EH (cell line): Measurements from ENCODE around the gene DCTD.

Source experiments
- DNase-seq: peaks from one replicate; pipeline ENCODE4 v3.0.0-alpha.2; 2015; ENCODE audit warnings: low read depth

DCTD gene

DNA sequence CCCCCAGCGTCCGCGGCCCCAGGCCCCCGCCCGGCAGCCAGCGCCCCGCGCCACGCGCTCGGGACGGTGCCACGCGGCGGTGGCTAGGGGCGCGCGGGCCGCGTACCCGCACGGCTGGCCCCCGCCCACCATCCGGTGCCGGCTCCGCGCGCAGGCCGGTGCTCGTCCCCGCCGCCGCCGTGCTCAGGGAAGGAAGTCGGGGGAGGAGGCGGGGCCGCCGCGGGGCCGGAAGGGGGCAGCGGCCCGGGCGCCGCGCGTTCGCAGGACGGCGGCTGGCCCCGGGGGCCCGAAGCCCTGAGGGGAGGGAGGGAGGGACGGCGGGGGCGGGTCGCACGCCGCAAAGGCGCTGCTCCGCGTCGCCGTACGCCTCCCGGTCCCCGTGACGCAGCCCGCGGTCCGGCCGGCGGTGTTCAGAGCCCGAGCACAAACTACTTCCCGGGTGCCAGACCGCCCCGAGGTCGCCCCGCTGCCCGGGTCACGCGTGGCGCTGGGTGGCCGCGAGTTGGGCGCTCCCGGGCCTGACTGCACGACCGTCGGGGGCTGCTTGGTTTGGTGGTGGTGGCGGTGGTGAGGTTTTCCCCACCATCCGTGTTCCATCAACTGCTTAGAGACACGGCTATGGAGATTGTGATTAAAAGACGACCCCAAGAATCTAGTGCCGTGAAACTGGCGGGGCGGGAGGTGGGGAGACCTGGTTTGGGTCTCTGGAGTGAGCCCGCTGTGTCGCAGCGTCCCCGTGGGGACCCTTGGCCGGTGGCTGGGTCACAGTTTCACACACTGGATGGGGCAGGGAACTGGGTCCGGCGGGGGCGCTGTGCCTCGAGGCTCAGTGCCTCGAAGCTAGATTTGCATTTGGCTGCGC is at the start of gene DCTD:
TSS of gene DCTD (minus strand) at position 205 of the 862 bp plus-strand sequence. CDS start 1,818 bp downstream, outside the sequence.
- peak; percentile 78 for DNase-seq

DNA sequence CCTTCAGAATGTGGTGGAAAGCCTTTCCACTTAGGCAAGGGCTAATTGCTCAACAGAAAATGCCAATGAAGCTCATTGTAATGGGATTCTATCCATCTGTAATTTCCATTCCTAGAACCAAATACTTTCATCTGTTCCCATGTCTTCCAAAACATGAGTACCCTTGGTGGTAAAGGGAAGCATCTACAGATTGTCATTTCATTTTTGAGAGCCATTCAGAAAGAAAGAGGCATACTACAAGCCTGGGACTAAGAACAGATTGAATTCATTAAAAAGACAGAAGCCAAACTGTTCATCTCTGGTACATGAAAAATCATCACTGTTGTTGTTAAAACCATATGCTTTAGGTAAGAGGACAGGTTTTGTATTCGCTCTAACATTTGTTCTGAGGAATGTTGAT is 43.6 kb upstream of the DCTD start:
- no peak for DNase-seq

DNA sequence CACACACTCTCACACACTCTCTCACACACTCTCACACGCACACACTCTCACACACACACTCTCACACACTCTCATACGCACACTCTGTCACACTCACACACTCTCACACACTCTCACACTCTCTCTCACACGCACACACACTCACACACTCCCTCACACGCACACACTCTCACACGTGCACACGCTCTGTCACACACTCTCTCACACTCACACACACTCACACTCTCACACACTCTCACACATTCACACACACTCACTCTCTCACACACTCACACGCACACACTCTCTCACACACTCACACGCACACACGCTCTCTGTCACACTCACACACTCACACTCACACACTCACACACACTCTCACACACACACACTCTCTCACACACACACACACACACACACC is 43.0 kb upstream of the DCTD start:
- DNase-seq: no peak

DNA sequence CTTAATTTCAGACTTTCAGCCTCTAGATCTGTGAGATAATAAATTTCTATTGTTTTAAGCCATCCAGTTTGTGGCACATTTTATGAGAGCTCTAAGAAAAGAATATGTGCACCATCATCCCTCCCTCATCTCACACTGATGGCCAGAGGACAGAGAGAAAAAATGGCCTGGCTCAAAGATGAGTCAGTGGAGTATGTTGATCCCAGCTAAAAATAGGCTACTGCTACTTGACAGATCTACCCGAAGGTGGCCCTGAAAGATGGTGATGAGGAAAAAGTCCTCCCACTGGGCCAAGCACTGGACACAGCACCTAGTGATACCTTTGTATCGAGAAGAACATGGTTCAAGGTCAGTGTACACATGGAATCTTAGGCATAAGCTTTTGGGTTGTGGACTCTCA is 38.2 kb upstream of the DCTD start:
- DNase-seq: peak; percentile 84

DNA sequence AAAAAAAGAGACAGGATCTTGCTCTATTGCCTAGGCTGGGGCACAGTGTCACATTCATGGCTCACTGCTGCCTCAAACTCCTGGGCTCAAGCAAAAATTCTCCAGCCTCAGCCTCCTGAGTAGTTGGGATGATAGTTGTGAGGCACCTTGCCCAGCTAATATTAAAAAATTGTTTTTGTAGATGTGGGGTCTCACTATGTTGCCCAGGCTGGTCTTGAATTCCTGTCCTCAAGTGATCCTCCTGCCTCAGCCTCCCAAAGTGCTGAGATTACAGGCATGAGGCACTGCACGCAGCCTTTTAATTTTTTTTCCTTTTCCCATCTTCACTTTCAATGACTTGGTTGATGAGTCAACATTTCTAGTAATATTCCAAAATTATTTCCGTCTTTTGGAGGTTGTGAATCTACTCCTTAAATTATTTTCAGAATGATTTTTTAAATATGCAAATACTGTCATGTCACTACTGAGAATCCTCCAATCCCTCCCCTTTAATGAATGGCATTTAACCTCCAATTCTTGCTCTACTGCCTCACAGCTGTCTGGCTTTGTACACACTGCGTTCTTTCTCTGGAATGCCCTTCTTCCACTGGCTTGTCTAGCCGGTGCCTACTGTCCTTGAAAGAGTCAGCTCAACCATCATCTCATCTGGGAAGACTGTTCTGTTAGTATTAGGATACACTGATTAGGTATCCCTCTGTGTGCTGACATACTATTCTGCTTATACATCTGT is 27.5 kb upstream of the DCTD start:
- no peak for DNase-seq

DNA sequence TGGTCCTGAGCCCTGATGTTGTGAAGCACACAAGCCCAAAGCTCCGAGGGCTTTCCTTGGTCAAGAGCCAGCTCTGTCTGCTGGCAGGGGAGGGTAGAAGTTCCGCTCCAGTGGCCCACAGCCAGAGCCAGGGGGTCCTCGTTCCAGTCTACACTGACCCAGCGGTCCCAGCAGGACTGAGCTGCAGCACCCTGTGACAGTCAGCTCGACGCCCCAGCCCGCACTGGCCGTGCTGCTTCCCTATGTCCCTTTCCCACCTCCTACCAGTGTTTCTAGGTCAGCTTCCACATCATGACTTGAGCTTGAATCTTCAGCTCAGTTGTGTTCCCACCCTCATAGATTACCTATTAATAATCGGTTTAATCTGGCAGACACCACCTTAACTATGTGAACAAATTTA is 22.5 kb upstream of the DCTD start:
- no peak for DNase-seq

DNA sequence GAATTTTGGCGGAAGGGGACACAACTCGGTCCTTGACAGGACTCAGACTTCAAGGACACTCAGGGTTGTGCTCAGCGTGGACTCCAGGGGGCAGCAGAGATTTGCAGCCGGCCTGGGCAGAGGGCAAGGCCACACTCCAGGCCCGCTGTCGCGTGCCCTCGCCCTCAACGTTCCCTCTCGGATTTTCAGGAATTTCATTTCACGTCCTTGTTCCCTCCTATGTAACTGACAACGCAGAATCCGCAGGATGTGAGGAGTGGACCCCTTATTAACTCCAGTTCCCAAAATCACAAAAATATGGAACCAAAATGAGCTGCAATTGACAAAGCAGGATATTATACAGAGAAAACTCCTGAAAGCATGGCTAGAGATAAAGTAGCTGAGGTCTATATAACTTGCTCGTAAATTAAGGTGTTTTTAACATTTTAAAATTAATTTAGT is 21.0 kb upstream of the DCTD start:
- peak; percentile 77 for DNase-seq

DNA sequence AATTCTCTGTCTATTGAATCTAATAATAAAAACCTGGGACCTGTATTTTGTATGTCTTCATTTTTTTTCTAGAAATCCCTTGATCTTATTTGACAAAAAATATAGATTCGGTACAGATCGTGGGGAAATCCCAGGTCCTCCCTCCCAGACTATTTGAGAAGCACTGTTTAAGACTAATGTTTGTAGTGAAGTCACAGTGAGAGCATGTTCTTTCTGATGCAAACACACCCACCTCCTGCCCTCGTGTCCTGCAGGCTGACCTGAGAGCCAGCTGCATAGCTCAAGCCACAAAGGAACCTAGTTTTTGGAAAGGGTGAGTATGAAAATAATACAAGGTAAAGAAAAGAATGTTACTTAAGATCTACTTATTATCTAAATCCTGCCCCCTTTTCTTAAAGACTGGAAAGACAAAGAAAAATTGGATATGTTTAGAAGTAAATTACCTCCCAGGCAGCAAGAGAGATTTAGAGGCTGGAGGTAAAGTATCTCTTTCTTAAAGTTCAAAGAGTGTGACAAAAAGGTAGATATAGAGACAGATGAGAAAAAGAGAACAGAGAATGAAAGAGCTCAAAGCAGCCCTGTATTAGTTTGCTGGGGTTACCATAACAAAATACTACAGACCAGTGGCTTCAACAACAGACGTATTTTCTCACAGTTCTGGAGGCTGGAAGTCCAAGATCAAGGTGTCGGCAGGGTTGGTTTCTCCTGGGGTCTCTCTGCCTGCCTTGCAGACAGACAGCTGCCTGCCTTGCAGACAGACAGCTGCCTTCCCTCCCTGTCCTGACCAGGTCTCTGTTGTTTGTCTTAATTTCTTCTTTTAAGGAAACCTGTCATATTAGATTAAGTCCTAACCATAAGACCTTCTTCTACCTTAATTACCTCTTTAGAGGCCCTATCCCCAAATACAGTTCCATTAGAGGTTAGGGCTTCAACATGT is 20.4 kb upstream of the DCTD start:
- DNase-seq: no peak

DNA sequence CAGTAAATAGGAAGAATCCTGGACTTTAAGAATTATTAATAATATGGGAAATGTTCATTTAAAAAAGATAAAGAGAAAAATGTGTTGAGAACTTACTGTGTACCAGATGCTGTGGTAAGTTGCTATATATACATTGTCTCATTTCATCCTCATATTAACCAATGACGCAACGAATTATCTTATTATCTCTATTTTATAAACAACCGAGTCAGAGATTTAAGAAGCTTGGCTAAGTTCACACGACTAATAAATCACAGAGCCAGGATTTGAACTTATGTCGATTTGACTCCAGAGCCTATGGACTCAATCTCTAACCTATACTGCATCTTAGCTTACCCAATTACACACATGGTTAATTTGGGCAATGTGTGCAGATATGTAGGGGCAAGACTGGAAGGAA is 15.5 kb upstream of the DCTD start:
- no peak for DNase-seq

DNA sequence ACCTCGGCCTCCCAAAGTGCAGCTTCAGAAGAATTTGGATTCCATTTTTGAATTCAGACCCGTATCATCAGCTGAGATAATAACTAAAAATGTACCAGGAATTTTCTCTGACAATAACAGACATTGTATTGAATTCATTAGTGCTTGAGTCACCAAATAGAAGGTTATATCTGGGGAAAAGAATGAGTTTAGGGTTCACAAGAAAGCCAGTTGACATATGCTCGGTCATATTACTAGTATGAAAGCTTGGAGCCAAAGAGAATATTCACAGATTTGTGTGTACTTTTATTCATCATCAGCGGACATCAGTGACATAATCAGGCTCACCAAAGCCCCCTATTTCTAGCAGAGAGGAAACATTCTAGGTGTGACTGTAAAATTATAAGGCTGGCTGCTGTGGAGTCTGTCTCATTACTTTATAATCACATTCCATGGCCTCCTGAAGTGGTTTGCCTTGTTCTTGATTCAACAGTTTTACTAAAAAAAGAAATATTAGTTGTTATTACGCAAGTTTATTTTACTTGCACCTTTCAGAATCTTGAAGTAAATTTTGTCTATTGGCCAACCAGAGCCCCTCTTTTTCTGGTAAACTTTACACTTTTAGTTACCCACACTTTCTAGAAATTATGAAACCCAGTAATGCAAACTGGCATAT is 14.6 kb upstream of the DCTD start:
- peak; percentile 77 for DNase-seq

DNA sequence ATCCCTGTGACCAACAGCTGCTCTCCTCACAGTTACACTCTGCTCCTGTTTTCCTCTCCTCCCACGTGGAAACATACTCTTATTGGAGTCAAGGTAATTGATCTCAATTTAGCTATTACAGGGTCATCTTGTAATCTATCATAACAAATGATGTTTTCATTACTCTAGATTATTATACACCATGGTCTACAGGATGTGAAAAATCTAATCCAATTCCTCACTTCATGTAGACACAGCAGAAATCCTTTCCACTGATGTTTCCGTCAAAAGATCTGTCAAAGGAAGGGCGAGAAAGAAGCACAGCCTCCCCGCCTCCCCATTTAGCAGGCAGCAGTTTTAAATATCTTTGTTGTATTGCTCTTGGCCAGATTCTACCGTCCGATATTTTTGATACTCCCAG is 13.7 kb upstream of the DCTD start:
- no peak for DNase-seq

DNA sequence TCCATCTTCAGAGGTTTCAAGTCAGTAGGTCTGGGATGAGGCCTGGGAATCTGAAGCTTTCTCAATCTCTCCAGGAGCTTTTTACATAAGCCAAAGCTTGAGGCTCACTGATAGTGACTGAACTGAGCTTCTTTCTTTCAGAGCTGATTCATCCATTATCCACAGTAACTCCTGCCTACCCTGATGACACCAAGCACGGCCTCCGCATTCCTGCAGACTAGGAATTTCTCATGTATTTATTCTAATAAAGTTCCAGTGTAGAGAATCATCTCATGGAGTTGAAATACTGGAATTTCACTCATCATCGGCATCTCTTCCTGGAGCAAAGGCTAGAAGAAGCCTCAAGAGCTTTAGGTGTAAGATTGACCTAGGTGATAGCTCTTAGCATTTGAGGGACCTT is 12.1 kb upstream of the DCTD start:
- peak; percentile 98 for DNase-seq

DNA sequence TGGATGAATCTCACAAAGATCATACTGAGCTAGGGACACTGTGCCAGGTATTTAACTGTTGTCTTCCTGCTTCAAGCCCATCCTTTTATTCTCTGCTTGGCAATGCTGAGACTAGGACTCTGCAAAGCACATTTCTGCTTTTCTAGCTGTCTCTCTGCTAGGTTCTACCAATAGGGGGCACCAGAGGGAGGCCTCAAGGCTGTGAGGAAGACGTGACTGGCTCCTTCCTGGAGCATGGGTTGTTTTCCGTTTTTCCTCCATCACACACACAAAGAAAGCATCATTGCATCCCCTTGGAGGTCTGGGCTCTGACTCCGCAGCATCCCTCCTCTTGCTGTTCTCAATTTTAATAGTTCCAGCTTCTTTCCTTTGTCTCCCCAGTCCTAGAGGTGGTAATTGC is 10.9 kb upstream of the DCTD start:
- no peak for DNase-seq

DNA sequence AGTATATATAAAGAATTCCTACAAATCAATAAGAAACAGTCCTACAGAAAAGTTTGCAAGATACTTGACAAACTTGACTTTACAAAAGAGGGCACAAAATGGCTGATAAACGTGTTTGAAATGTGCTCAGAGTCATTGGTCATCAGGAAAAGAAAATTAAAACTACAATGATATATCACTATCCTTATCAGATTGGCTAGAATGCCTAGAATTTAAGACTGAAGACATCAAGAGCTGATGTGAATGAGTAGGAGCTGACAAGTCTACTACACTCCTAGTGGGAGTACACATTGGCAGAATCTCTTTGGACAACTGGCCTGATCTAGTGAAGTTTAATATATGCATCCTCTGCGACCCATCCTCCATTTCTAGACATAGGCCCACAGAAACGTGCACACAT is 10.3 kb upstream of the DCTD start:
- no peak for DNase-seq

DNA sequence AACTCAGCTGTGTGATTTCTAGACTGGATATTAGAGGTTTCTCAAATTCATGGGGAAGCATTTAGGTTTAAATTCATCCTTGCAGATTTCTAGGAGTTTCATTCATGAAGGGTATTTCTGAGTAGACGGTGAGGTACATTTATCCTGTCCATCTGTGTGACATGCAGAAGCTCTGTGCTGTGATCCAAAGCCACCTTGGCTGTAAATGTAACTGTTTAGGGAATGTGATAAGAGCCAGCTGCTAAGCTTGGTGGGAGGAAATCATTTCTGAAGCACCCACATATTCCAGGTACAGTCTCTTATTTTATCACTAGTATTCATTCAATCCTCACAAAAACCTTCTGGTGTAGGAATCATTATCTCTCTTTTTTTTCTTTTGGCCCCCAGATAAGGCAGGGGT is 8.7 kb upstream of the DCTD start:
- DNase-seq: no peak

DNA sequence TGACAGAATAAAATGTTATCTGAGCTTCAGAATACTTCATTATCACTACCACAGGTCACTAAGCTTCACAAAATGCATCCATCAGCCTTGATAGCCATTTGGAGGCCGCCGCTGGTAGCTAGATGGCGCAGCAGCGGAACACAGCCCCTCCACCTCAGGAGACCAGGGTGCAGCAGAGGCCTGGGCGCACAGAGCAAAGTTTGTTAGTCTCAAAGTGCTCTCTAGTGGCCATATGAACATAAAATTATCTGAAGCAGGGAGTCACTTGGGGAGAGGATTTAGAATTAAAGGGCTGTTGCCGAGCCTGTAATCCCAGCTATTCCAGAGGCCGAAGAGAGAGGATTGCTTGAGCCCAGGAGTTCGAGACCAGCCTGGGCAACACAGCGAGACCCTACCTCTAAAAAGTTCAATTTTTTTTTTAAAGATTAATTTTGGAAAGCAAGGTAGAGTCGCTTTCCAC is 8.1 kb upstream of the DCTD start:
- DNase-seq: peak; percentile 83

DNA sequence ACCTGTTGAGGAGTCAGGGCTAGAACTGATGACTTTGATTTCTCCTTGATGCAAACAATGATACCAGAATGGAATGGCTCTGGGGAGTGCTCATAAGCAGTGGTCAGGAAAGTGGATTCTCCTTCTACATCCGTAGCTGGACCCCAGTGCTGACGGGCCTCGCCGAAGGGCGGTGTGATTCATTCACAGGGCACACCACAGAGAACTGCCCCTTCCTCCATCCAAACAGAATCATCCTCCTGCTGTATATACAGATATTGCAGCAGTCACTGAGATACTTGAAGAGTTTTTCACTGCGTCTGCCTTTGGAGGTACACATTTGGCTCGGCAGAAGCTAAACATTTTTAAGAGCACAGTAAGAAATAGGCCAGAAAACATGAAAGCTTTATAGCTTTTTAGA is 7.3 kb upstream of the DCTD start:
- DNase-seq: no peak

DNA sequence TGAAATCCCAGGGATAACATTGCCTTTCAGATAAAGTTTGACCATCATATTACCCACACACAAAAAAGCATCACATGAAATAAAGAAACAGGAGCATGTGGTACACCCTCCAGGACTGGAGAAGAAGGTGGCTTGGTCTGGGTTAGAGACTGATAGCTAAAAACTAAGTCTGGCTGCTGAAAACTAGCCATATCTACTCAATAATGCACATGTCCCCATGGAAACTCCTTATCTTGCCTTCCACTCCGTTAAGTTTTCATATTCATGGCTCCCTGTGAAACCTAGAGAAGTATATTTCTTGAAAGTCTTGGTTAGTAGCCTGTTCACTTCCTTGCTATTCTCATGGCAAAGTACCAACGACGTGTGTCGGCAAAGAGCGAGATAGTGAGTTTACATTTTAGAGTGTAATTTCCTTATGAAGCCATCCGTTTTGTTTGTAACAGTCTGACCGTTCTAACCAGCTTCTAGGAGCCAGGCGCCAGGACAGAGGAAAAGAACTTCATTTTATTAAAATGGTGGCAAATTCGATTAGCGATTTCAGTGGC is 6.7 kb upstream of the DCTD start:
- DNase-seq: no peak

DNA sequence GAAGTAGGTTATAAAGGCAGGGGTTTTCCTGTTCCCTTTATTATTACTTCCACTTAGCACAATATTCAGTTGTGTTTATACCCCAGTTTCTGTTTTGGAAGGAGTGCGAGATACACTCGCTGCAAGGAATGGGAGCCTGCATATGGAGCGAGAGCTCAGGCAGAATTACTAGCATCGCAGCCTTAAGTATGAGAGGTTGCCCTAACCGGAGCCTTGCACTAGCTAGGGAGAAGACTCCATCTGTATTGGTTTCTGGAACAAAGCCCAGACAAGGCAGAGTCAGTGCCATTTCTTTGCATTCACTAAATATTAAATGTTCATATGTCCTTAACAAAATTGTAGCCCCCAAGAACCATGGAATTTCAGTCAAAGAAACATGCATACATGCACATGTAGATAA is 6.2 kb upstream of the DCTD start:
- no peak for DNase-seq

DNA sequence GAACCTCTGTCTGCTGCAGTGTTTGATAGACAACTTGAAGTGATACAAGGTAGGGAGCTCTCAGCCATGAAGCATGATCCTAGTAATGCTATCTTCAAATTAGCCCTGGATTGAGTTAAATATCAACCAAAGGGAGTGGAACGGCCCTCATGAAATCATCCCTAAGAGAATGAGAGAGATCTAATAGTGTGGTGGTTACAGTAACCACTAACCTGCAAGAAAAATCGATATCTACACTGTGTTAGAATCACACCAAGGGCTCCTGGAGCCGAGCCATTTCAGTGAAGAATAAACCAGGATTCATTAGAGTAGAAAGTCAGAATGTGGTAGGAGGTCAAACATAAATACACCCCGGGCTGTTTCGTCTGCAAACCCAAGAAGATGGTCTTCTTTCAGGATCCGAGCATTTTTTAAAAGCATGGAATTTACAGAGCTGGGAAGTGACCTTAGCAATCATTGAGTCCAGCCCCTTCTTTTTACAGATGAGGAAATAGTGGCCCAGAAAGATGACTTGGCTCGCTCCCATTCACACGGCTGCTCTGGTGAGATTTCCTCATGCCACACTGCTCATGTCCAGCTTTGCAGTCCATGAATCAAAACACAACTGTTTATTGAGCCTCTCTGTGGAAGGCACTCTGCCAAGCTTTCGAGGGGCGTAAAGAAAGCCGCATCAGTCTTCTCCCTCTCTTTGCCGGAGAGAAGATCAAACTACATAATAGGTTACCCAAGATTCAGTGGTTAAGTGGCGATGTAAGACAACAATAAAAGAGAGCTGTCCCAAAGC is 5.5 kb upstream of the DCTD start:
- DNase-seq: peak; percentile 42

DNA sequence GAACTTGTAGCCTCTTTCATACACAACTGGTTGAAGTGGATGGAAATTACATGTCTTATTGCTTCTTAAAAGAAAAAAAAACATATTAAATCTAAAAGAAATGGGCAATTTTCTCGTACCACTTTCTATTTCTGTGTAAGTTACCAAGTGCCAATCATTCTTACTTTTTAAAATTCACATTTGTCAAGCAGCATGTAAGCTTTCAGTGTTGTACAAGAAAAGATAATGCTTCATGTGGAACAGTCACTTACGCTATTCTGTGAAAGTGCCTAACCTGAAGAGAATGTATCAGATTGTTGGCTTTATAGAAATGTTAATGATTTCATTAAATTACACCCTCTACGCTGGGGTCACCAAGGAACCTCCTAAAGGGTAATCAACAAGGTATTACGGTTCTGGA is 4.4 kb upstream of the DCTD start:
- DNase-seq: no peak
